GM21737 (cell line): ENCODE measurements around the gene CTAGE15.
"Not testable (repeated sequence)": the region's sequence is repeated elsewhere in the genome, so short reads cannot be mapped to it uniquely, and the experiment has no call there.

Experiments used
- ATAC-seq: cut with Tn5 transposase; IDR thresholded peaks from one replicate; pipeline ENCODE4 v1.9.1; 2021; ENCODE audit warnings: mild to moderate bottlenecking, moderate library complexity; ENCODE audit not compliant: unreplicated experiment

The CTAGE15 gene

GRCh38 chr7:143571501-143571900 lies at the start of gene CTAGE15:
TSS of gene CTAGE15 (plus strand) at chr7:143571801. CDS start at chr7:143571818, 17 bp downstream.
- ATAC-seq: not testable (repeated sequence)

DNA sequence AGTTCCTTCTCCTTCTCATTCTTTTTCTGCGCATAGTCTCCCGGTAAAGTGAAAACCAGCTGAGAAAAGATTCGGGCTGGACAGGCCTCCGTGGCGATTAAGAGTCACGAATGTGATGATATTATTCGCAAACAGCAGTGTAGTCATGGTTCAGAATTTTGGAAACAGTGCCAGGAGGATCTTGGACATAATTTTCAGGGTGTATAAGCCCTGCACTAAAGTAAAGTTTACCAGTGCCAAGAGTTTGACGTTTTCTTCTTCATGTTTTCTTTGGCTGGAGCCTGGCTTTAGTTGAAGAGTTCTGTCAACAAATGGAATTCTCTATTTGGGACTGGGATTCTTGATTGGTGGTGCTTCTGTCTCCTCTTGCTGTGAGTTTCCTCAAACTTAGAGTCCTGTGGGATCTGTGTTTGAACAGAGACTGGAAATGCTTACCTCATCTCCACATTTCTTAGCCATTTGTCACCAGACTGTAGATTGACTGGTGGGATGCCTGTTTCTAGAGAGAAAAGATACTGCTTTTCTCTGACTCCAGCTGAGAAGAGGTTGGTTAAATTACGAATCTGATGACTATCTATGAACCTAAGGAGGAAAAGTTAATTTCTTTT lies 49.2 kb upstream of the CTAGE15 start:
- not testable (repeated sequence) for ATAC-seq

DNA sequence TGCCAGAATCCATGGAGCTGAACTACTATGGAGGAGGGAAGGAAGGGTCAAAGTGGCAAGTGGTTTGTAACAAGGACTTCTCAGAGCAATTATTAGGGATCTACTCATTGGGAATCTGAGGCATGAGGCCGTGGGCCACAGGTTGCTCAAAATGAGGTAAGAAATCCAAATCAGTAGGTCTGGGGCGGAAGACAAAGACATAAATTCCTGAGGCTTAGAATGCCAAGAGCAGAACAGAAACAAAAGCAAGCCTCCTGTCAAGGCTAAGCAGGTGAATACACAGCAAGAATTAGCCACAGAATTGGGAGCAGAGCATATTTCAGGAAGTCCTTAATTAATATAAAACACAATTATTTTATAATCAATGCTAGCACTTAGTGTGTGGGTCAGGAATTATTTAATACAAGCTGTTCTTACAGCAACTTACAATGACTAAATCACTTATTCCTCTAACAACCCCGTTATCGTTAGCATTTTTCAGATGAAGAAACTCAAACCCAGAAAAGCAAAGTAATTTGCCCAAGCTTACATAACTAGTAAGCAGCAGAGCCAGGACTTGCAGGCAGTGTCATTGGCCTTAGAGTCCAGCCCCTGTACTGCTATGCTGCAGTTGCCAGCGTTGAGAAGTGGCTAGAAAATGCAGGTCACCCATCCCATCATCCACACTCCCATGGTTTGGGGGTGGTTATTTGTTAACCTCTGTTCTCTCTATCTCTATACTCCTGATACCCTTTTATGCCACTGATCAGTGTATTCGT lies 40.3 kb upstream of the CTAGE15 start:
- not testable (repeated sequence) for ATAC-seq

GRCh38 chr7:143531932-143532331 lies 39.7 kb upstream of the CTAGE15 start:
- not testable (repeated sequence) for ATAC-seq

- ATAC-seq: not testable (repeated sequence)
Measured at GRCh38 chr7:143533213-143533839, 38.3 kb upstream of the CTAGE15 start.

GRCh38 chr7:143536443-143536842 lies 35.2 kb upstream of the CTAGE15 start:
- not testable (repeated sequence) for ATAC-seq

DNA sequence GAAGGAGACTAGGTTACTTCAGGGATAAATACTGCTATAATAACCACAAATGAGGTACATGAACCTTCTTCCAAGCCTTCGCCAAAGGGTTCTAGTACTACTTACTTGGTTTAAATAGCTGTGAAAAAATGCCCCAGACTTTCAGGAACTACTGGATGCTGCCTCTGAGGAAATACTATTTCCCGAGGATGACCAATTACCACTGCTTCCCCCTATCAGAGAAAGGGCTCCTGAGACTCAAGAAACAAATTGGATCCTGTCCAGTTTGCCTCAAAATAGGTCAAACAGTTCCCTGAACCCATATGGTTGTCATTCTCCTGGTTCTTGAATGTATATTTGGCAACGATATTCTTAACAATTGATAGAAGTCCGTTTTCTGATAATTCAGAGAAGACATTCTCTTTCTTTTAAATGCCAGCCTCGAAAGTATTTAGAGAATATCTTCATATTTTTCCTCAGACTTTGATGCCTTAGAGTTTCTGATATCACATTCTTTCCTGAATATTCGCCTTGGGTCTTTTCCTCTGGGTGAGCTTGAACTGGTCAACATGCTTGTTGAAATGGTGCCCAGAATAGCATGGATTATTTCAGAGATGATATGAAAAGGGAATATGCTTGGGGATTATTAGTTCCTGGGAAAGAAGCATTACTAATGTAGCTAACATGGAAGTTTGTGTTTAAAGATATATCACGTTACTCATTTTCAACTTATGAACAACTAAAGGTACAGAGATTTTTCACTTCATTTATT lies 28.1 kb upstream of the CTAGE15 start:
- not testable (repeated sequence) for ATAC-seq

- ATAC-seq: not testable (repeated sequence)
Measured at GRCh38 chr7:143555968-143556367, 15.6 kb upstream of the CTAGE15 start.

GRCh38 chr7:143563306-143563705 lies 8.3 kb upstream of the CTAGE15 start:
- ATAC-seq: not testable (repeated sequence)

DNA sequence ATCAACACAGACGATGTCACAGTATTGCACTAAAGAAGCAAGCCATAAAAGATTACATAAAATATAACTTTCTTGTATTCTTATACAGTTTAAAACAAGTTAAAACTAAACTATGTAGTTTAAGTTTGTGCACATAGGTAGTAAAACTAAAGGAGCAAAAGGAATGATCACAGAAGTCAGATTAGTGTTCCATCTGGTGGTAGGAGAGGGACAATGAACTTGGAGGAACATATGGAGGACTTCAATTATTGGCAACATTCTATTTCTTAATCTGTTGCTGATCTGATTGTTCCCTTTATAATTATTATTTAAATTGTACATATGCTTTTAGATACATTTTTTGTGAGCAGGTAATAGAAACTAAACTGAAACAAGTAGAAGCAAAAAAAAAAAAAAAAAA lies 5.6 kb upstream of the CTAGE15 start:
- not testable (repeated sequence) for ATAC-seq

GRCh38 chr7:143588183-143588582 lies 16.6 kb downstream of the CTAGE15 start:
- ATAC-seq: not testable (repeated sequence)

GRCh38 chr7:143589897-143590296 lies 18.3 kb downstream of the CTAGE15 start:
- ATAC-seq: not testable (repeated sequence)

GRCh38 chr7:143598086-143598485 lies 26.5 kb downstream of the CTAGE15 start:
- not testable (repeated sequence) for ATAC-seq

- ATAC-seq: not testable (repeated sequence)
Measured at GRCh38 chr7:143603549-143603948, 31.9 kb downstream of the CTAGE15 start.

DNA sequence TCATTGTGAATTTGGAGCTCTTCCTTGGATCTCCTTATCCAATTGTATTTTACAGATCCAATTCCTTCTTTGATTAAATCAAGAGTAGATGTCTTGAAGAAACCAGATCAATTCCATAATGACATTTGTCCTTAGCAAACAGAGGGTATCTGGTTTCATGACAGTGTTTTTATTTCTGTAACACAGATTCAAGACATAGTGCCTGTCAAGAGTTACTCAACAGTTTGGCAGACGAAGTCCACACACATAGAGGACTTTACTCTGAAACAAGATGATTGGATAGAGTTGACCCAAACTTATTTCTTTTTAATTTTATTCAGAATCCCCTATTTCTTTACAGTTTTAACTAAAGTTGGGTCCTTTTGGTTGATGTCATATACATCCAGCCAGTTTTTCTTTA lies 34.5 kb downstream of the CTAGE15 start:
- not testable (repeated sequence) for ATAC-seq

DNA sequence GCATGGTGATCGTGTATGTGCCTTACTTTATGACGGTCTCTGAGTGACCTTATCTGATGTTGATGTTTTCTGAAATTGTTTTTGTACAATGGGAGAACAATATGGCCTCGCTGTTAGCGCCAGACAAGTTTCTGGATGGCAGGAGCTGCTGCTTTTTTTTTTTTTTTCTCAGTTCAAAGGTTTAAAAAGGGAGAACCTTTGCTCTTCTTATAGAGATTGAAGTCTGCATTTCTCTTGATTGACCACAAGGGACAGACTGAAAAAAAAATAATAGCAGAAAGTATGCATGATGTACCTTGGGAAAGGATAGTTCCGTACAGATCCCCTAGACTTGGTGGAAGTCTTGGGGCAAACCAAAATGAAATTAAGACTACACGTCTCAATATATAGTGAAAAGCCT lies 43.9 kb downstream of the CTAGE15 start:
- not testable (repeated sequence) for ATAC-seq

GRCh38 chr7:143617204-143617603 lies 45.6 kb downstream of the CTAGE15 start:
- ATAC-seq: not testable (repeated sequence)

- peak; percentile 19 for ATAC-seq
Measured at GRCh38 chr7:143620058-143620457, 48.5 kb downstream of the CTAGE15 start.

DNA sequence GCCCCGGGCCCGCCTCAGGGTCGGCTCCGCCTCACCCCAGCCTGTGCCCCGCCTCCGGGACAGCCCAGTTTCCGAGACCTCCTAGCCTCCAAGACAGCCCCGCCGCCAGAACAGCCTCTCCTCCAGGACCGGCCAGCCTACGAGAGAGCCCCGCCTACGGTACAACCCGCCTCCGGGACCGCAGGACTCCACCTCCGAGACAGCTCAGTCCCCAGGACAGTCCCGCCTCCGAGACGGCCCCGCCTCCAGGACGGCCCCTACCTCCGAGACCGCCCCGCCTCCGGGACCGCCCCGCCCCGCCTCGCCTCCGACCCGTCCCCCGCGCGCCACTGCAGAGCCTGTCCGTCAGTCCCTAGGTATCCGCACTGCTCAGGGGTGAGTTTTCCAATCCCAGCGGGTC lies 49.0 kb downstream of the CTAGE15 start, which contains the start of gene TCAF2:
Gene TCAF2, plus strand, starts transcription at position 329 of the 400 bp plus-strand sequence.
- peak; percentile 91 for ATAC-seq

GRCh38 chr7:143621175-143621574 lies 49.6 kb downstream of the CTAGE15 start:
- ATAC-seq: peak; percentile 40

GRCh38 chr7:143622130-143622529 lies 50.5 kb downstream of the CTAGE15 start:
- ATAC-seq: peak; percentile 33
